Motor neuron (in vitro differentiated cells): ENCODE data around the gene ATOH1. TPM values are rescaled to one million over a fixed set of nuclear protein-coding genes. Genes with fewer than 3 reads are reported as not detected.
A peak's percentile ranks its signal among the peaks of the same experiment; 100 is the strongest.

Source experiments
- ATAC-seq, 8 experiments: fragments of 200-7000 bp; cut with Tn5 transposase; replicated peaks in 6 of 8; 2 replicates each; pipeline ENCODE4 v1.8.0; 2021; ENCODE audit warnings: mild to moderate bottlenecking in 8 of 8, moderate library complexity in 8 of 8
- H3K27ac ChIP-seq, 2 donors: fragments of 250-450 bp; sonication (Bioruptor Pico); 2 replicates each; pipeline ENCODE4 v1.9.0; 2021; ENCODE audit warnings: antibody characterized with exemption in 2 of 2, mild to moderate bottlenecking in 2 of 2, moderate library complexity in 1 of 2
- H3K4me1 ChIP-seq, 2 donors: fragments of 250-450 bp; sonication (Bioruptor Pico); replicated peaks in 1 of 2; 2 replicates each; pipeline ENCODE4 v1.6.1; 2021; ENCODE audit warnings: antibody characterized with exemption in 2 of 2, mild to moderate bottlenecking in 2 of 2, moderate library complexity in 1 of 2
- H3K4me3 ChIP-seq, 5 donors: fragments of 250-450 bp; sonication (Bioruptor Pico); 2 replicates each; pipeline ENCODE4 v1.9.0; 2021; ENCODE audit warnings: antibody characterized with exemption in 5 of 5, mild to moderate bottlenecking in 5 of 5, moderate library complexity in 4 of 5
- WGBS, 10 experiments: fragments of 450-650 bp; shearing (Covaris generic); methylation state at CpG; one replicate each; pipeline ENCODE4 v1.0.0; 2022; 5-methylcytosine and 5-hydroxymethylcytosine counted together
- in situ Hi-C, 9 experiments: fragments of 400-800 bp; cut with MboI; loops; one replicate each; pipeline ENCODE4 v1.15.0; 2021; ENCODE audit warnings: low sequenced_read_pairs in 9 of 9, low pct_unique_long_range_greater_than_20kb in 2 of 9; ENCODE audit not compliant: unreplicated experiment in 9 of 9
- total RNA-seq, 8 experiments: library from RNA; unstranded; fragments of 300-600 nt; gene quantifications; 2 replicates each; pipeline versions ENCODE4 v1.2.3 to v1.2.4, GENCODE V29; 2022

The ATOH1 gene, protein sequence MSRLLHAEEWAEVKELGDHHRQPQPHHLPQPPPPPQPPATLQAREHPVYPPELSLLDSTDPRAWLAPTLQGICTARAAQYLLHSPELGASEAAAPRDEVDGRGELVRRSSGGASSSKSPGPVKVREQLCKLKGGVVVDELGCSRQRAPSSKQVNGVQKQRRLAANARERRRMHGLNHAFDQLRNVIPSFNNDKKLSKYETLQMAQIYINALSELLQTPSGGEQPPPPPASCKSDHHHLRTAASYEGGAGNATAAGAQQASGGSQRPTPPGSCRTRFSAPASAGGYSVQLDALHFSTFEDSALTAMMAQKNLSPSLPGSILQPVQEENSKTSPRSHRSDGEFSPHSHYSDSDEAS
- under 1 TPM in 3 of 8 experiments, not detected in 5; 0.05 to 0.47 (median 0.31) TPM for total RNA-seq

DNA sequence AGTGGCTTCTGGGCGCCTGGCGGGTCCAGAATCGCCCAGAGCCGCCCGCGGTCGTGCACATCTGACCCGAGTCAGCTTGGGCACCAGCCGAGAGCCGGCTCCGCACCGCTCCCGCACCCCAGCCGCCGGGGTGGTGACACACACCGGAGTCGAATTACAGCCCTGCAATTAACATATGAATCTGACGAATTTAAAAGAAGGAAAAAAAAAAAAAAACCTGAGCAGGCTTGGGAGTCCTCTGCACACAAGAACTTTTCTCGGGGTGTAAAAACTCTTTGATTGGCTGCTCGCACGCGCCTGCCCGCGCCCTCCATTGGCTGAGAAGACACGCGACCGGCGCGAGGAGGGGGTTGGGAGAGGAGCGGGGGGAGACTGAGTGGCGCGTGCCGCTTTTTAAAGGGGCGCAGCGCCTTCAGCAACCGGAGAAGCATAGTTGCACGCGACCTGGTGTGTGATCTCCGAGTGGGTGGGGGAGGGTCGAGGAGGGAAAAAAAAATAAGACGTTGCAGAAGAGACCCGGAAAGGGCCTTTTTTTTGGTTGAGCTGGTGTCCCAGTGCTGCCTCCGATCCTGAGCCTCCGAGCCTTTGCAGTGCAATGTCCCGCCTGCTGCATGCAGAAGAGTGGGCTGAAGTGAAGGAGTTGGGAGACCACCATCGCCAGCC is at the start of gene ATOH1:
Gene ATOH1, plus strand, starts transcription at position 422 of the 663 bp plus-strand sequence. Its CDS starts 174 bp downstream, at position 596.
- in situ Hi-C loops = no loop called here
- H3K4me1 ChIP-seq = peaks cover 8 to 18% of the 10 kb centered on the region in 2 donors
- H3K4me3 ChIP-seq = peak within 1 kb of the TSS; percentile 23 to 43 (median 25)
- WGBS, 10 experiments = 0 to 10% (median 0%) methylated on average over 1 to 3 of the region's 46 CpGs; no CpG with 5 or more reads in 3 of the 10 experiments
- peak; percentile 72 to 93 (median 82) for ATAC-seq
- no peak within 1 kb of the TSS for H3K27ac ChIP-seq

DNA sequence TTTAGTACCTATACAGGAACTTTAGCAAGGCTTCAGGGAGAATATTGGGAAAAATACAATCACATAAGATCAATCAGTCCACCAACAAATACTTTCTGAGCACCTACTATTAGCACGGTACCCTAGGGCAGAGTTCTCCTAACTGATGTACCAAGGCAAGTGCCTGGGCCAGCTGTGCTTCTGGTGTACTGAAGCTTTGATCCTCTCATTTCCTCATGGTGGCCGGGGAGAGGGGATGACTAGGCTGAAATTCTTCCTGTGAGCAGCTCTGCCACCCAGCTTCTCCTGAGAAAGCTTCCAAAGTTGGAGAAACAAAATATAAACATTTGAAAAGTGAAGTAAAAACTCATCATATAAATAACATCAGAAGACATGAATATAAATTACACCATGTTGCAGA is 49.3 kb upstream of the ATOH1 start:
- WGBS, 10 experiments = 0 to 100% (median 86%) methylated on average over 1 to 2 of the region's 2 CpGs; no CpG with 5 or more reads in 1 of the 10 experiments
- no peaks in the 10 kb centered on the region for H3K4me1 ChIP-seq
- no peak overlapping the region for H3K4me3 ChIP-seq
- no peak for ATAC-seq
- in situ Hi-C loops = loop anchor here in 2 of 9 experiments (25.0 kb wide), 1 partner anchor 358 kb away; no protein-coding TSS in a partner anchor
- H3K27ac ChIP-seq = no peak overlapping the region

DNA sequence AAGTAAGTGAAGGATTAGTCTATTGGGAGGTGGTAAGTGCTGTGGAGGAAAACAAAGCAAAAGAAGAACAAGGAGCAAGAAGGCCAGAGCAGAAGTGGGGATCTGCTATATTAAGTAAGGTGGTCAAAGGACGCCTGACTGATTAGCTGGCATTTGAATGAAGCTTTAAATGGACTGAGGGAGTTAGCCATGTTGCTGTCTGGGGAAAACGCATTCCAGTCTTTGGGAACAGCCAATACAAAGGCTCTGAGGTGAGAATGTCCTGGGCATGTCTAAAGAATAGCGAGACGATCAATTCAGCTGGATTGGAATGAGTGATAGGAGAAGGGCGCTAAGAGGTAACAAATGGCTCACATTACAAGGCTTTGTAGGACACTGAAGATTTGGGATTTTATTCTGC is 48.5 kb upstream of the ATOH1 start:
- Histone ChIP-seq H3K4me3 (no peak overlapping the region), H3K4me1 (no peaks in the 10 kb centered on the region), H3K27ac (no peak overlapping the region)
- in situ Hi-C loops = loop anchor here in 2 of 9 experiments (25.0 kb wide), 1 partner anchor 357 kb away; no protein-coding TSS in a partner anchor
- no peak for ATAC-seq
- 10 to 97% (median 81%) methylated on average over 1 to 5 of the region's 5 CpGs for WGBS, 10 experiments

DNA sequence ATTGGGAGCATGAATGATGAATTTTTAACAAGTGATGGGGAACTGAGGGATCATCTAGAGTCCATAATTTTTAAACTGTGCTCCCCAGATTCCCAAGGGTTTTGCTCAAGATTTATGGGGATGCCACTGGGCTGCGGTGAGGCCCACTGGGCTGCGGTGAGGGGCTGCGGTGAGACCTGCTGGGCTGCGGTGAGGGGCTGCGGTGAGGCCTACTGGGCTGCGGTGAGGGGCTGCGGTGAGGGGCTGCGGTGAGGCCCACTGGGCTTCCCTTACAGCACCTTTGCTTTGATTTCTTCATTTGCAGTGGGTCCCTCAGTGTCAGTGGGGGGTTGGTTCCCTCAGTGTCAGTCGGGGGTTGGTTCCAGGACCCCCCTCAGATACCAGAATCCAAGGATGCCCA is 47.4 kb upstream of the ATOH1 start:
- 14 to 100% (median 91%) methylated on average over 1 to 8 of the region's 9 CpGs; no CpG with 5 or more reads in 1 of the 10 experiments for WGBS, 10 experiments
- Histone ChIP-seq H3K4me3 (no peak overlapping the region), H3K27ac (no peak overlapping the region), H3K4me1 (no peaks in the 10 kb centered on the region)
- no peak for ATAC-seq
- in situ Hi-C loops = loop anchor here in 2 of 9 experiments (25.0 kb wide), 1 partner anchor 356 kb away; no protein-coding TSS in a partner anchor

DNA sequence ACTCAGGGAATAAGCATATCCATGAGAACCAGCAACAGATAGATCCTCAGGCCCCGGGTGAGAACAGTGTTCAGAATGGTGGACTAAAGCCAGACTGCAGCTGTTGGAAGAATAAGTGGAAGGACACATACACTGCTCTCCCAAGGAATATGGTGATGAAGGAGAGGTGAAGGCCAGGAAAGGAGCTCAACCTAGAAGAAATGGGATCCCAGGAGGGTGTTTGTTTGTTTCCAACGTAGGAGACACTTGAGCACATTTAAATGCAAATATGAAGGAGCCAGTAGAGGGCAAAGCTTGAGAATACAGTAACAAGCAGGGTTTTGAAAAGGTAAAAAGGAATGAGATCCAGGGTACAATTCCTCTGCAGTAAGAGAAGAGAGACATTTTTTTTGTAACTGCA is 42.4 kb upstream of the ATOH1 start:
- H3K4me3 ChIP-seq = no peak overlapping the region
- 0 to 61% (median 25%) methylated on average over 1 to 2 of the region's 2 CpGs; no CpG with 5 or more reads in 1 of the 10 experiments for WGBS, 10 experiments
- no peak overlapping the region for H3K27ac ChIP-seq
- in situ Hi-C loops = loop anchor here in 2 of 9 experiments (25.0 kb wide), 1 partner anchor 351 kb away; no protein-coding TSS in a partner anchor
- no peaks in the 10 kb centered on the region for H3K4me1 ChIP-seq
- ATAC-seq = no peak

DNA sequence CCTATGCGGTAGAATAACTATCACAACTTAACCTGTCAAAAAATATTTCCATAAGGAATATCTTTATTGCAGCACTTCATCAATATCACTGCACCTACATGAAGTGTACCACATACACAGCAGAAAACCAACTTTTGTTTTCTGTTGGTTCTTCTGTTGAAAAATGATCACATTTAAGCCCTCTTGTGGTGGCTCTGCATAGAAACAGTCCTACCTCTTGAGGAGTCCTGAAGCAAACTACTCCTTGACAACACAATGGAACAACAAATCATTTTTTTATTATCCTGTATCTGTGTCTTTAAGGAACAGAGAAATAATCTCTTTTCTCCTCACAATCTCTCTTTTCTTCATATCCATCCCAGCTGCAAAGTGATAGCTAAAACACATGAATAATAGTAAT is 39.8 kb upstream of the ATOH1 start:
- Histone ChIP-seq H3K27ac (no peak overlapping the region), H3K4me3 (no peak overlapping the region), H3K4me1 (no peaks in the 10 kb centered on the region)
- peak in 3 of 8 experiments; percentile 30 to 66 (median 47) for ATAC-seq
- in situ Hi-C loops = loop anchor here in 2 of 9 experiments (25.0 kb wide), 1 partner anchor 349 kb away; no protein-coding TSS in a partner anchor
- WGBS, 10 experiments = 20 to 100% (median 85%) methylated on average over 1 of the region's 1 CpG; no CpG with 5 or more reads in 2 of the 10 experiments

DNA sequence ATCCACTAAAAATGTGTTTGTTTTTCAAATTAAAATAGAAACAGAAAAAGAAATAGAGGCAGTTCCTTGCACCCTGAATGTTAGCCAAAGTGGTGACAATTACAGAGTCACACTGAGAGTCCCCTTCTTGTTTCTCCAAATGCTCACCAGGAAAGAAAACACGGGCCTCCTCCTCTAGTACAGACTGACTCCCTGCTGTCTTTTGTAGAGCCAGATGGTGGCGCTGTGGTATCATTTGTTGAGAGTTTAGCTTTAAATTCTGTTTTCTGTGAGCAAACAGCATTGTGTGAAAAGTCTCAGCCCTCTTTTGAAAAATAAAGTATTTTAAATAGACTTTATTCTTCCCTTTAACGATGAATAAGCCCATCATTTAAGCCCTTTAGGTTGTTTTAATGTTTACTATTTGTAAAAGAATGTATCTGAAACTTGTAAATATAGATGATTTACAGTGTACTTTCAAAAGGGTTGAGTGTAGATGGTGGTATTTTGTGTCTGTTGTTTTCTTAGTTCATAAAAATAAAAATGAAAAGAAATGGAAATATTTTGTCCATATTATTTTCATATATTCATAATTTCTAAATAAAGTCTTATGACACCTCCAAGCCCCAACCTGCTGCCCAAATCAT is 36.9 kb upstream of the ATOH1 start:
- Histone ChIP-seq H3K4me3 (no peak overlapping the region), H3K27ac (no peak overlapping the region), H3K4me1 (peaks cover 0 to 2% of the 10 kb centered on the region in 2 donors)
- in situ Hi-C loops = loop anchor here in 2 of 9 experiments (25.0 kb wide), 1 partner anchor 346 kb away; no protein-coding TSS in a partner anchor
- WGBS, 10 experiments = 0 to 8% (median 0%) methylated on average over 1 to 3 of the region's 3 CpGs; no CpG with 5 or more reads in 1 of the 10 experiments
- peak; percentile 36 to 77 (median 68) for ATAC-seq

DNA sequence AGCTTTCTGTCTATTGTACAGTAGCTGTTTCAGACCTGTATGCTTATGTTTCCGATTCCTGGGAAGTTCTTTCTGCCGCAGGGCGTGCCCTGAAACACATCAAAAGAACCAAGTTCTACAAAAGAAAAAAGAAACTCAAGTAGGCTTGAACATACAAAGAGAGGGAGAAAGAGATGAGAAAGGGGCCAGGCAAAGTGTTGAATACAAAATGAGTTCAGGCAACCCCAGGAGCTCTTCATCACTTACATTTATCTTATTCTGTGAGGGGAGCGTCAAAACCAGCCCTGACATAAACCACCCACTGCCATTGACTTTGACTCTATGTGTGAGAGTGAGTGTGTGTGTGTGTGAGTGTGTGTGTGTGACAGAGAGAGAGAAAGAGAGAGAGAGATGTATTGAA is 26.5 kb upstream of the ATOH1 start:
- in situ Hi-C loops = loop anchor here in 2 of 9 experiments (25.0 kb wide), 2 partner anchors 310 to 335 kb away; no protein-coding TSS in a partner anchor
- H3K27ac ChIP-seq = no peak overlapping the region
- no peaks in the 10 kb centered on the region for H3K4me1 ChIP-seq
- no peak overlapping the region for H3K4me3 ChIP-seq
- 14 to 42% (median 20%) methylated on average over 1 to 4 of the region's 4 CpGs; no CpG with 5 or more reads in 3 of the 10 experiments for WGBS, 10 experiments
- ATAC-seq = peak in 4 of 8 experiments; percentile 29 to 58 (median 48)

DNA sequence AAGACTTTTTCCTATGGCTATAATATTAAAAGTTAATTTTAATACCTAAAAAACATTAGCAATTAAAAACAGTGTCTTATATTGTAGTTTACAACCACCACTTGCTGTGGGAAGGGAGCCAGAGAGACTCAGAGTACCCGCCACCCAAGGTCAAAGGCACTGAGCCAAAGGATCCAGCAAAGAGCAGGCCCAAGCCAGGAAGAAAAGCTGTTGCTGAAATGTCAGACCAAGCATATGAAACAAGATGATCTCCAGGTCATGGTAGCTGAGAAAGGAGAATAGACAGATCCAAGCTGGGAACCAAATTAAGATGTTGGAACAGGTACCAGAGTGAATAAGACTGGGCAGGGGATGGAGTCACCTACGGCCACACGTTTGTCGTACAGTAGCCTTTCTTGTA is 18.8 kb upstream of the ATOH1 start:
- H3K27ac ChIP-seq = no peak overlapping the region
- no peaks in the 10 kb centered on the region for H3K4me1 ChIP-seq
- no peak overlapping the region for H3K4me3 ChIP-seq
- no peak for ATAC-seq
- WGBS, 10 experiments = 17 to 100% (median 87%) methylated on average over 1 to 4 of the region's 4 CpGs; no CpG with 5 or more reads in 2 of the 10 experiments
- in situ Hi-C loops = loop anchor here in 2 of 9 experiments (25.0 kb wide), 2 partner anchors 303 to 328 kb away; no protein-coding TSS in a partner anchor

DNA sequence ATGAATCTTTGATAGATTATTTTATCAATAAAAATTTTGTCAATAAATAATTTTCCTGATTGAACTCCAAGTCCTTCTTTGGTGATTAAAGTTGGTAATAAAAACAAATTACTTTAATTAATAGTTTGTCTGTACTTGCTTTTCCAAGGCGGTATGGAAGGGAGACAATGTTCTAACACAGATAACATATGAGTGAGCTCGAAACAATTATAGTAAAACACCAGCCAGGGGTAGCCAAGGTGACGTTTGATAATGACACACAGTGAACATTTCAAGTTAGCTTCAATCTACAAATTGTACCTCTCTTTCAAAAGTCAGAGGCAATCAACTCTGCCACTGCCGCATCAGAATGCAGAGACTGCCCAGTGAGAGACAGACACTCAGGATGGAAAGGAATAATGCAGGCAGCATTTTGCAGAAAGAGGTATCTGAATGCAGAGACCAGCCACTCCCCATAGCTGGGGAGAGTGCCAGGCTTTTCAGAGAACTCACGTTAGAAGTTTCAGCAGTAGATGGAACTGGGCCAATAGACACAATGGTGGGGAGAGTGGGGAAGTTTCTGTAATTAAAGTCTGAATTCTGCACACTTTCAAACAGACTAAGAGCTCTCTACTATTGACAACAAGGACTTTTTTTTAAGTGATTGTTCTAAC is 18.1 kb upstream of the ATOH1 start:
- no peak overlapping the region for H3K4me3 ChIP-seq
- H3K27ac ChIP-seq = no peak overlapping the region
- in situ Hi-C loops = loop anchor here in 2 of 9 experiments (25.0 kb wide), 2 partner anchors 302 to 327 kb away; no protein-coding TSS in a partner anchor
- WGBS, 10 experiments = 9 to 100% (median 33%) methylated on average over 1 to 5 of the region's 5 CpGs; no CpG with 5 or more reads in 1 of the 10 experiments
- no peaks in the 10 kb centered on the region for H3K4me1 ChIP-seq
- ATAC-seq = peak in 7 of 8 experiments; percentile 60 to 95 (median 80)

DNA sequence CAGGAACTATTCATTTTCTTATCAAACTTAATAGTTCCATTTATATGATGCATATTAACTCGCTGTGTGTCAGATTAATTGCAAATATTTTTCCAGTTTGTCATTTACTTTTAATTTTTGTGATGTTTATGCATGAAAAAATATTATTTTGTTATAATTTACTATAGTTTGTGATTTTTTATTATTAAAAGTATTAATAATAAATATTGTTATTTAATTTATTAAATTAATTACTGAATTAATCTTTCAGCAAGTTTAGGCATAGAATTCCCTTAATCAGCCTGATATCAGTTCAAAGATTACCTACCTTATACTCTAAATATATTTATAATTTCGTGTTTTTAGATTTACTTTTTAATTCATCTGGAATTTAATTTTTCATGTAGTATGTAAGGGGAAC is 15.5 kb upstream of the ATOH1 start:
- Histone ChIP-seq H3K4me3 (no peak overlapping the region), H3K27ac (no peak overlapping the region), H3K4me1 (no peaks in the 10 kb centered on the region)
- 10 to 100% (median 72%) methylated on average over 1 to 2 of the region's 2 CpGs for WGBS, 10 experiments
- no peak for ATAC-seq
- in situ Hi-C loops = loop anchor here in 2 of 9 experiments (25.0 kb wide), 2 partner anchors 299 to 324 kb away; no protein-coding TSS in a partner anchor

DNA sequence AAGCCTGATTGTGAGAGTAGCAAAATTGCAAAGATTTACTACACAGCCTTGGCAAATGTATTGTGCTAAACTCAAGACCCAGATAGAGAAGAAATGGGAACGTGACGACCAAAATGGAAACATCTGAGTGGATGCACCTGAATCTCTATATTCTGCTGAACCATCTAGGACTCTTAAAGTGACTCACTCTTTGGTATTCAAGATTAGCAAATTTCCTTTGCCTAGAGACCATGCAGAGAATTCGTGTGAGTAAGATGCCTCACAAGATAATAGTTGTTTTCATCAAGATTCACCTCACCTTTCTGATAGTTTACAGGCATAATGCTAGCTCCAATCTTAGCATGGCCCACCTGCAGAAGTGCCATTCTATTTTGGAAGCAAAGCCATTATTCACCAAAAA is 14.4 kb upstream of the ATOH1 start:
- H3K4me1 ChIP-seq = no peaks in the 10 kb centered on the region
- 22 to 95% (median 80%) methylated on average over 1 to 3 of the region's 3 CpGs; no CpG with 5 or more reads in 3 of the 10 experiments for WGBS, 10 experiments
- no peak overlapping the region for H3K27ac ChIP-seq
- H3K4me3 ChIP-seq = no peak overlapping the region
- in situ Hi-C loops = loop anchor here in 2 of 9 experiments (25.0 kb wide), 2 partner anchors 298 to 323 kb away; no protein-coding TSS in a partner anchor
- ATAC-seq = no peak
